GM12891 (cell line): ENCODE results near the gene CHCT1.

Experiments
- POLR2A ChIP-seq: IDR thresholded peaks from 2 replicates; pipeline ENCODE4 v1.6.1; 2011; ENCODE audit warnings: low read depth, low read length, control low read depth
- POLR2AphosphoS5 ChIP-seq: IDR thresholded peaks from 2 replicates; pipeline ENCODE4 v1.6.1; 2011; ENCODE audit warnings: low read depth, low read length, control low read depth

- no peak for TF ChIP-seq POLR2AphosphoS5
- no peak for TF ChIP-seq POLR2A
These were observed 3.3 kb downstream of the CHCT1 start for GRCh38 chr17:60425626-60426025.
